HepG2 (cell line): ENCODE data around the gene COQ4.

Experiments
- ARID3A ChIP-seq: IDR thresholded peaks from 2 replicates; pipeline ENCODE4 v1.6.1; 2012; ENCODE audit warnings: low read depth, low read length, improper control_type of control experiment
- NR2F2 ChIP-seq: IDR thresholded peaks from 2 replicates; pipeline ENCODE4 v1.6.1; 2012; ENCODE audit warnings: low read depth, inconsistent platforms, borderline replicate concordance
- POLR2A ChIP-seq, 2 experiments: IDR thresholded peaks; 2 replicates each; pipeline ENCODE4 v1.6.1; 2011; ENCODE audit warnings: low read depth in 2 of 2, low read length in 2 of 2, mild to moderate bottlenecking in 1 of 2, moderate library complexity in 1 of 2; ENCODE audit not compliant: insufficient read depth in 1 of 2
- ZNF350 ChIP-seq: sonication (generic); formaldehyde crosslinking; IDR thresholded peaks from 2 replicates; pipeline ENCODE4 v1.4.0; 2020; ENCODE audit warnings: mild to moderate bottlenecking, low read depth, missing genetic modification reagents, borderline replicate concordance
- ZNF549 ChIP-seq: sonication (generic); formaldehyde crosslinking; IDR thresholded peaks from 2 replicates; pipeline ENCODE4 v1.5.0; 2020; ENCODE audit warnings: missing genetic modification reagents

- no peak for TF ChIP-seq ZNF549
- no peak for TF ChIP-seq ZNF350 (CRISPR knock-in tag)
- no peak for TF ChIP-seq ARID3A
- no peak for TF ChIP-seq POLR2A (IDR thresholded peaks at IDR 0.05; ENCODE audit: insufficient read depth in 1 of 2, low read depth in 2 of 2, low read length in 2 of 2)
- no peak for TF ChIP-seq NR2F2
Observed at GRCh38 chr9:128280084-128280622, 42.5 kb upstream of the COQ4 start.
